Measurements from ENCODE around the gene ERC2.

GRCh38 chr3:55486857-55487380 is 981.3 kb downstream of the ERC2 start, which contains the start of gene WNT5A:
- TF ChIP-seq CTCF (conservative IDR thresholded peaks at IDR 0.05; ENCODE audit: low read length): peak; percentile 44; the same call in 1 of the 2 replicates
- no peak for TF ChIP-seq EZH2phosphoT487 (IDR thresholded peaks at IDR 0.05; ENCODE audit: borderline replicate concordance, low read depth, low read length)

All from OCI-LY7 (cell line).